Measurements from ENCODE around the gene UBQLN3.
A peak's percentile ranks its signal among the peaks of the same experiment; 100 is the strongest.

Gene UBQLN3

DNA sequence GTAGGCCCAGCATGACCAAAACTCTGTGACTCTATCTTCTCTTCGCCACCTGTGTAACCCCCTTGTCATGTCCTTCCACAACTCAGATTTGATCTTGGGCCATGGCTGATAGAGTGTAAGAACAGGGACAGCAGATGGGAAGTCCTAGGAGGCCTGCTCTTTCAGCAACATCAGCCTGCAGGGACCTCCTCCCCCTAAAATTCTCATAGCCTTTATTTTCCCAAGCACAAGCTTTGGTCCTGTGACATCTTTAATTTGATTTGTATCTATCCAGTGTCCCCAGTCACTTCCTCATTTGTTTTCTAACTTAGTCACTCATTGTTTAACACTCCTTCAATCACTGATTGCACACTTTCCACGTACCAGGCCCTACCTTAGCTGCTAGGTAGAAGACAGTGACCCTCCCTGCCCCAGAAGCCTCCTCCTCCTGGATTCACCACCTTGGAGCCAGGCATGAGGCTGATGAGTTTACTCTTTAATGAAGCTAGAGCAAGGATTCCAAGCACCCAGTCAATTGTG lies 5.3 kb downstream of the UBQLN3 start:
- no peak for DNase-seq

DNA sequence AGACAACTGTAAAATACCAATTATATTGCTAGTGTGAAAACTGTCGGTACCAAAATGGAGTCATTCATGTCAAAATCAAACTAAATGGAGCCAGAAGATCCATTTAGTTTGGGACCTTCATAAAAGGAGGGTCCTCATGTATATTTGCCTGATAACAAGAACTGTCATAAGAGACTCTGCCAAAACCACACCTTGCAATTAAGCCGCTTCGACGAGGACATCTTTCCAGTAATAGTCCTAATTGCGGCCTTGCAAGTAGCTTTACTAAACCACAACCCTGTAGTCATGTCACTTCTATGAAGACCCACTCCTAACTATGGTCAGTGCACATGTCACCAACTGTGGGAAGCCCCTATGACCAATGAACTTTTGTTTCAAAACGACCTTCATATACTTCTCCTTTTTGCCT lies 9.4 kb downstream of the UBQLN3 start:
- DNase-seq, result no peak

DNA sequence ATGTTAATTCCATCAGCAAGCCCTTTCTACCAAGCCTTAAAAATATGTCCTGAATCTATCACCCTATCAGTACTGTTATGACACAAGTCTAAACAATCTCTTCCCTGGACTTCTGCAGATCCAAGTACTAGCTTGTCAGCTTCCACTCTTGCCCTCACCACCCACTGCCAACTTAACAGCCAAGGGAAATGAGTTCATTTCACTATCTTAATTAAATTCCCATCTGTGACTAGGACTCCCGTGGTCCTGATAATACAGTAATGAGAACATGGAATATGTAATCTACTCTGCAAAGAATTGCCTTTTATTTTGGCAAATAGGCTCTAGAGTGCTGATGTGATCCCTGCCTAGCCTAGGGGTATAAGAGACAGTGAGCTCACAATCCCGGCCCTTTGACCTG lies 10.1 kb downstream of the UBQLN3 start:
- no peak for DNase-seq

DNA sequence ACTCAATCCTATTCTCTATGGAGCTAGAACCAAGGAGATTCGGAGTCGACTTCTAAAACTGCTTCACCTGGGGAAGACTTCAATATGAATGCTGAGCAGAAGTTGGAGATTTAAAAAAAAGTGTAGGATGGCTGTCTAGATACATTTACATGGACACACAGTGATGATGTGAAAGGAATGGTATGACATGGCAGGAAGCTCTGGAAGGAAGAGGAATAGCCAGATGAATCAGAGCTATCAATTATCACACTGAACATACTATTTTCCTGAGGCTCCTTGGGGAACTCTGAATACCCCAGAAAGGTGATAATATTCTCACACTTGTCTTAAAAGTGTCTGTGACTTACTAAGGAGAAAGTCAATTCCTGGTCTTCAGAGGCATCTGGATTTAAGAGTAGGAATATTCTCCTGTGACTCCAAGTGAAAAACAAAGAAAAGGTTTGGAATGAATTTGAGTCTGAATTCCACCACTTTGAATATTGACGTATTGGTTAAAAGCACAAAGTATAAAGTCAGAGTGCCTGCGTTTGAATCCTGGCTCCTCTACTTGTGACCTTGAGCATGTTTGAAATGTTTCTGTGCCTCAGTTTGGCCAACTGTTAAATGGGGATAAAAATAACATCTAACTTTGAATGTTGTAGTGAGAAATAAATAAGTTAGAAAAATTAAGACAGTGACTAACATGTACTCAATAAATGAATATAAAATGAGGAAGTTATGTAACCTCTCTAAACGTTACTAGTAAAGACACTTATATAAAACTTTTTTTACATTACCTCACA lies 20.0 kb downstream of the UBQLN3 start:
- DNase-seq, result no peak

DNA sequence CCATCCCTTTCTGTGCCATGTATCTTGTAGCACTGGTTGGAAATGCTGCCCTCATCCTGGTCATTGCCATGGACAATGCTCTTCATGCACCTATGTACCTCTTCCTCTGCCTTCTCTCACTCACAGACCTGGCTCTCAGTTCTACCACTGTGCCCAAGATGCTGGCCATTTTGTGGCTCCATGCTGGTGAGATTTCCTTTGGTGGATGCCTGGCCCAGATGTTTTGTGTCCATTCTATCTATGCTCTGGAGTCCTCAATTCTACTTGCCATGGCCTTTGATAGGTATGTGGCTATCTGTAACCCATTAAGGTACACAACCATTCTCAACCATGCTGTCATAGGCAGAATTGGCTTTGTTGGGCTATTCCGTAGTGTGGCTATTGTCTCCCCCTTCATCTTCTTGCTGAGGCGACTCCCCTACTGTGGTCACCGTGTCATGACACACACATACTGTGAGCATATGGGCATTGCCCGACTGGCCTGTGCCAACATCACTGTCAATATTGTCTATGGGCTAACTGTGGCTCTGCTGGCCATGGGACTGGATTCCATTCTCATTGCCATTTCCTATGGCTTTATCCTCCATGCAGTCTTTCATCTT lies 20.9 kb downstream of the UBQLN3 start:
- DNase-seq, result no peak

DNA sequence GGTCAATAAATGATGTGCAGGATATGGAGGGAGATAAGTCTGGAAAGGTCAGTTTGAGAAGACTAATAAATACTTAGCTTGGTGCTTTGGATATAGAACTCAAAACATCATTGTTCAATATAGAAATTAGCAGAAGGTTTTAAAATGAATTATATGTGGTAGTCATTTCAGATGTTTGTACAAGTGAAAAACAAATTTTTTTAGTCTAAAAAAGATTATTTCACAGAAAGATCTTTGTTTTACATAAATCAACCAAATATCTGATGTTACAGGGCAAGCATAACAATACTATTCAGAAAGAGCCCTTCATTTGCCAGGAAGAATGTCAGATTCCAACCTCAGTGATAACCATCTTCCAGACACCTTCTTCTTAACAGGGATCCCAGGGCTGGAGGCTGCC lies 21.4 kb downstream of the UBQLN3 start, which contains the start of gene OR52D1:
TSS of gene OR52D1 (plus strand) at position 301 of the 400 bp plus-strand sequence. CDS start at position 323, 22 bp downstream.
- DNase-seq, result no peak

DNA sequence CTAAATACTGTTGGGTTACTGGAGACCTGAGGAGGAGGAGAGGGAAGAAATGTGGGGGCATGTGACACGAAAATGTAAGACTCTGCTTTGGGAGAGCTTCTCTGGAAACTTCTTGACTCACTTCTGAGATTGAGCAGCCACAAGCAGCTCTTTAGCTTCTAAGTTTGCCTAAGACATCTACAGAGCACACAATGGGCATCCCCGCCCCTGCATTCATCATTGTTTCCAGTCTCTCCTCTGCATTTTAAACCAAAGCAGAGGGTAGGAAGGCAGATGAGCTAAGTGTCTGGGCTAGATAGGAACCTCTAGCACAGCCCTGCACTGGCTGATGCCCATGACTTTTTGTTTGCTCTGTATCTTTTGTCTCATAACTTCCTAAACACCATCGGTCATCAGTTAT lies 23.3 kb downstream of the UBQLN3 start:
- no peak for DNase-seq

DNA sequence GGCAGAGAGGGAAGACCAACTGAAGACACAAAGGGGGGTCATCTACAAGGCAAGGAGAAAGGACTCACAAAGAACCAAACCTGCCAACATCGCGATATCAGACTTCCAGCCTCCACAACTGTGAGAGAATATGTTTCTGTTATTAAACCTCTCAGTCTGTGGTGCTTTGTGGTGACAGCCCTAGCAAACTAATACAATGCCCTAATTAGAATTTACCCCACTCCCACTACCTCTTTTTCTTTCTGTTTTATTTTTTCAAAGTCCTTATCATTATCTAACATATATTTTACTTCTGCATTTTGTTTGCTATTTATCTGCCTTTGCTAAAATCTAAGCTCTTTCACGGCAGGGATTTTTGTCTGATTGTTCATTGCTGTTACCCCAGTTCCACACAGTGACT lies 23.8 kb downstream of the UBQLN3 start:
- DNase-seq, result no peak

DNA sequence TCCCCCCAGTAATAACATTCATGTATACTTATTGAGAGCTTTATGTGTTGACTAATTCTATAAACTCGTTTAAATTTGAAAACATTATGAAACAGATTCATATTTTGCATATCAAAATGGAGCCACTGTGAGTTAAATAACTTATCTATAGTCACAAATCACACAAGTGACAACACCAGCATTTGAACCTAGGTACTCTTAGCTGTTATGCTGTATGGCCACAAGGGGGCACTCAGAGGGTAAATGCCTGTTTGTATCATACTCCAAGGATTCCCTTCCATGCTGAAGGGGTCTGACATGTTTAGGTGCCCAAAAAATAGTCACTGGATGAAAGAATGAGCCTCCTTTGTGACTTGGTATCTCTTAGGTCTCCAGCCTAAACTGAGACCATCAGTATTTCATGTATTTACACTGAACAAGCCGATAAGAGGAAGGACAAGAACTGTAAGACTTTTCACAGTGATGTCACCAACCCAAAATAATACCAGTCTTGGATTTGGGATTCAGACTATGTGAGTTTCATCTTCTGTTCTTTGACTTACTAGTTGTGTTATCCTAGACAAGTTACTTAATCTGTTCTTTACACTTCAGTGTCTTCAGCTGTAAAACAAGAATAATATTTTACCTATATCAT lies 33.5 kb downstream of the UBQLN3 start:
- peak; percentile 7 for DNase-seq

DNA sequence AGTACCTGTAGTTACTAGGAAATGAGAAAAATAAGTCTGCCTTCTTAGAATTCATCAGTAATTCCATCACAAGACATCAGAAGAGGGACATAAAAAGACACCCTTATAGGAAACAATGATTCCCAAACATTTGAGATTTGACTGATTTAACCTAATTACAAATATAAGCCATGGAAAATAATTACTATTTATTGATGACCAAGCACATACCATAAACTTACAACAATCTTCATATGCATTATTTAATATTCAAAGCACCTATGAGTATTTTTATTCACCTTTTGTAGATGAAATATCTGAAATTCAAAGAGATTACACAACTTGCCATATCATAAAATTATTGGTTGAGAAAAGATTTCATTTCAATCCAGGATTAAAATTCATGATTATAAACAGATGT lies 35.8 kb downstream of the UBQLN3 start:
- DNase-seq, result no peak

DNA sequence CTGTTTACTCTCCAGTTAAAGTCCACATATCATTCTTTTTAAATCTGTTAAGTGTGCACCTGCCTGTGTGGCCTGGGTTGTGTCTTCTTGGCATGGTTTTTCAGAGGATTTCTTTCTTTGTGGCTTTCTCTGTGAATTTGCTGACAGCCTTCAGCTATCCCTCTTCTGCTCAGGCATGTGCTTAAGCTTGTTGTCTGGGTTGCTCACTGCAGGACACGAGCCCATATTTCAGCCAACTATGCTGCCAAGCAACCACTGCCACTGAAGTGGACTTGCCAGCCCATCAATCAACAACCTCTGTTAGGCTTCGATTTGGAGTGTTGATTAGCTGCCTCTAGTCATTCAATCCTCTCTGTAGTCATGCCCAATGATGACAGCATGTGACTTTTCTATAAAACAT lies 42.2 kb downstream of the UBQLN3 start:
- DNase-seq, result no peak

DNA sequence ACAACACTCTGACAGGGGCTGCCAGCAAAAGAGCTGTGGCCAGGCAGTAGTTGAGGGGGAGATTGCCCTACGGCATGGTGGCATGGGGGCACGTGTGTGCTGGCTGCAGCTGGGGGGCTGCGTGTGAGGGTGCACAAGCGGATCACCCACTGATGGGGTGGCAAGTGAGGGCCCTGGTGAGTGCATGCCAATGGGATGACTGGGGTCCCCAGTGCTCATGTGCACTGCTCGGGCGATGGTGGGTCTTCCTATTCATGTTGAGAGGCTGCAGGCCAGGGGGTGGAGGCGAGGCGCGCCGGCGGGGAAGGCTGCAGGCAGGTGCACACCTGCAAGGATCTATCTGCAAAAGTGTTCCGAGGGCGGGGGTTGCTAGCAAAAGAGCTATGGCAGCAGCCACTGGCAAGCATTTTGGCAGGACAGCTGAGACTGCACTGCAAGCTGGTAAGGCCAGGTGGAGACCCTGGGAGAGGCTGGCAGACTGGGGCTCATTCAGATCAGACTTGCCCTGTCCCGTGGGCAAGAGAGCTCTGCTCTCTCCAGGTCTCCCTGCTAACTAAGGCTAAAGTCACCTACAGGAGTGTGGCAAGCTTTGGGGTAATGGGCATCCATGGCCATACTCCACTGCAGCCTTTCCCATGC lies 48.7 kb downstream of the UBQLN3 start:
- no peak for DNase-seq
